B cell (primary cell): Measurements from ENCODE around the gene GALC. TPM values are rescaled to one million over a fixed set of nuclear protein-coding genes. Genes with fewer than 3 reads are reported as not detected.

Experiments
- ATAC-seq: fragments of 200-7000 bp; cut with Tn5 transposase; one replicate; pipeline ENCODE4 v1.10.0; 2021; ENCODE audit warnings: low read depth, mild to moderate bottlenecking, moderate number of reproducible peaks, moderate library complexity
- CTCF ChIA-PET: fragments of 350-600 bp; sonication (Branson Sonifier 250); formaldehyde crosslinking; loops from one replicate; lab custom pipeline; 2021; ENCODE audit warnings: antibody characterized with exemption, inconsistent platforms; lab: Charles Lee
- POLR2A ChIA-PET: fragments of 350-600 bp; sonication (Branson Sonifier 250); formaldehyde crosslinking; loops from one replicate; lab custom pipeline; 2021; ENCODE audit warnings: antibody characterized with exemption; lab: Charles Lee
- DNase-seq: peaks from one replicate; pipeline ENCODE4 v3.0.0; 2013
- H2AFZ ChIP-seq: 2 replicates; pipeline ENCODE4 v1.6.1; 2012; ENCODE audit warnings: mild to moderate bottlenecking, low read depth, low read length; ENCODE audit not compliant: insufficient read depth, poor library complexity, severe bottlenecking
- H3K27ac ChIP-seq, 2 donors: 1 replicate in 1 of 2; 2 replicates in 1 of 2; pipeline ENCODE4 v1.5.1; 2012 to 2013; ENCODE audit warnings: low read length in 2 of 2, mild to moderate bottlenecking in 2 of 2, moderate library complexity in 1 of 2
- H3K27me3 ChIP-seq, 4 experiments: fragments of 200-600 bp in 1 of 4; sonication (generic) in 1 of 4; replicated peaks in 1 of 4; 1 replicate in 2 of 4; 2 replicates in 2 of 4; pipeline versions ENCODE4 v1.6.1 to v1.7.0; 2013 to 2016; ENCODE audit warnings: low read length in 3 of 4, mild to moderate bottlenecking in 2 of 4, mixed read lengths in 1 of 4, moderate library complexity in 1 of 4; ENCODE audit not compliant: insufficient read depth in 4 of 4, control insufficient read depth in 3 of 4; ENCODE audit errors: control extremely low read depth in 1 of 4
- H3K36me3 ChIP-seq, 2 experiments: replicated peaks in 1 of 2; 1 replicate in 1 of 2; 2 replicates in 1 of 2; pipeline versions ENCODE4 v1.6.1 to v1.7.1; 2013; ENCODE audit warnings: low read length in 1 of 2; ENCODE audit not compliant: insufficient read depth in 2 of 2, control insufficient read depth in 1 of 2; ENCODE audit errors: control extremely low read depth in 1 of 2, extremely low read depth in 1 of 2
- H3K4me1 ChIP-seq, 2 donors: fragments of 200-600 bp in 1 of 2; sonication (generic) in 1 of 2; 1 replicate in 1 of 2; 2 replicates in 1 of 2; pipeline versions ENCODE4 v1.5.1 to v1.6.1; 2013 to 2017; ENCODE audit warnings: low read length in 2 of 2; ENCODE audit not compliant: control insufficient read depth in 2 of 2, insufficient read depth in 2 of 2
- H3K4me2 ChIP-seq: replicated peaks from 2 replicates; pipeline ENCODE3; 2012; ENCODE audit warnings: mild to moderate bottlenecking, low read depth, low read length; ENCODE audit not compliant: poor library complexity, severe bottlenecking
- H3K4me3 ChIP-seq, 5 experiments: fragments of 200-600 bp in 1 of 5; sonication (generic) in 1 of 5; 1 replicate in 3 of 5; 2 replicates in 2 of 5; pipeline versions ENCODE4 v1.5.1 to v1.7.0; 2011 to 2016; ENCODE audit warnings: low read length in 4 of 5, mild to moderate bottlenecking in 4 of 5, low read depth in 2 of 5, control low read depth in 1 of 5, moderate library complexity in 1 of 5; ENCODE audit not compliant: insufficient read depth in 1 of 5; ENCODE audit errors: control extremely low read depth in 1 of 5, extremely low read depth in 1 of 5
- H3K79me2 ChIP-seq: fragments of 200-600 bp; sonication (generic); one replicate; pipeline ENCODE4 v1.6.0; 2016; ENCODE audit warnings: low read length; ENCODE audit not compliant: control insufficient read depth, insufficient read depth
- H3K9ac ChIP-seq: fragments of 200-600 bp; sonication (generic); 2 replicates; pipeline ENCODE4 v1.6.1; 2017; ENCODE audit warnings: mild to moderate bottlenecking, low read length, moderate library complexity
- H3K9me3 ChIP-seq, 3 donors: one replicate each; pipeline versions ENCODE4 v1.6.1 to v1.7.1; 2013; ENCODE audit warnings: low read length in 2 of 3; ENCODE audit not compliant: control insufficient read depth in 2 of 3, insufficient read depth in 1 of 3; ENCODE audit errors: control extremely low read depth in 1 of 3
- H4K20me1 ChIP-seq: 2 replicates; pipeline ENCODE4 v1.6.0; 2012; ENCODE audit warnings: mild to moderate bottlenecking, low read length; ENCODE audit not compliant: insufficient read depth, control insufficient read depth, poor library complexity, severe bottlenecking
- H3K27ac Mint-ChIP-seq: one replicate; pipeline ENCODE4 v1.8.0; 2021; ENCODE audit warnings: mixed read lengths
- H3K27me3 Mint-ChIP-seq: one replicate; pipeline ENCODE4 v1.8.0; 2021; ENCODE audit warnings: mixed read lengths
- H3K4me1 Mint-ChIP-seq: one replicate; pipeline ENCODE4 v1.8.0; 2021; ENCODE audit warnings: mixed read lengths
- H3K4me3 Mint-ChIP-seq: one replicate; pipeline ENCODE4 v1.8.0; 2021; ENCODE audit warnings: mixed read lengths
- H3K9me3 Mint-ChIP-seq: one replicate; pipeline ENCODE4 v1.8.0; 2022; ENCODE audit warnings: mixed read lengths; ENCODE audit not compliant: insufficient read depth
- EZH2 ChIP-seq: IDR thresholded peaks from 2 replicates; pipeline ENCODE4 v1.6.1; 2012; ENCODE audit warnings: borderline replicate concordance, low read depth, mild to moderate bottlenecking, moderate library complexity, low read length; ENCODE audit not compliant: insufficient read depth, poor library complexity, severe bottlenecking
- WGBS: methylation state at CpG from one replicate; pipeline ENCODE4 v1.1.5; 2013; ENCODE audit warnings: missing lambda C conversion rate; ENCODE audit not compliant: insufficient coverage; 5-methylcytosine and 5-hydroxymethylcytosine counted together
- intact Hi-C: fragments of 100-400 bp; cut with micrococcal nuclease; formaldehyde crosslinking; loops from one replicate; pipeline ENCODE4 v1.10.0; 2022
- polyA plus RNA-seq: library from polyadenylated mRNA; depleted of rRNA; stranded (reverse); fragments of >200 nt; gene quantifications from 2 replicates; pipeline ENCODE4 v1.2.3, GENCODE V29; 2012
- total RNA-seq, 2 donors: library from RNA; stranded (reverse); fragments of 120-200 nt in 1 of 2; gene quantifications; 1 replicate in 1 of 2; 2 replicates in 1 of 2; pipeline versions ENCODE4 v1.2.3 to v1.2.4, GENCODE V29; 2013 to 2022
- TF ChIP-seq, protein P1 (sequence below): fragments of 200-600 bp; IDR thresholded peaks from one replicate; pipeline ENCODE4 v1.8.0; 2022; ENCODE audit warnings: antibody characterized with exemption, mild to moderate bottlenecking

GALC gene
- total and polyA plus RNA-seq, 2 donors (not counting 1 experiment from before 2014, with no cell fraction given), result 4.9 to 17.8 TPM

DNA sequence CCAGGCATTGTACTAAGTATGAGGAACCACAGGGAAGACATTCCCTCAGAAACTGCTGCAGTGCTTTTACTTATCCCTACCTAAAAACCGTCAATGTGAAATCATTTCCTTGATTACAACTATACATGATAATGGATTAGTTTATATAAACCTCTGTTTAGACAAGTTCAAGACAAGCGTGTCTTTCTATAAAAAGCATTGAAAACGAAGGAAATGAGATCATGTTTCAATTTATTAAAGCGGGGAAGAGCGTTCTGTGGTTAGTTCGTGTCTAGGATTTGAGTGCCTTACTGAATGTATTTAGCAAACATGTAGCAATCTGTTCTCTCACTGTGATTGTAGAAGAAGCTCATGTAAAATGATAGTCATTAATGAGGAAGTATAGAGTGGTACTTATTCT lies 37.5 kb downstream of the GALC start:
- no peak overlapping the region for H3K27ac Mint-ChIP-seq
- H3K27me3 Mint-ChIP-seq, result no peaks in the 10 kb centered on the region
- Histone ChIP-seq H3K4me1 (peaks cover 19 to 26% of the 10 kb centered on the region in 2 donors), H4K20me1 (no peaks in the 10 kb centered on the region), H3K79me2 (no peaks in the 10 kb centered on the region), H3K27me3 (no peaks in the 10 kb centered on the region), H3K4me2 (no peak overlapping the region), H2AFZ (no peak overlapping the region), H3K9me3 (peaks cover 0 to 5% (median 0%) of the 10 kb centered on the region in 3 donors), H3K27ac (no peak overlapping the region), H3K4me3 (no peak overlapping the region), H3K36me3 (peaks cover 0 to 2% of the 10 kb centered on the region in 2 experiments), H3K9ac (no peak overlapping the region)
- POLR2A ChIA-PET, result no interaction called here
- H3K4me1 Mint-ChIP-seq, result peaks cover 31% of the 10 kb centered on the region
- 85% methylated on average over 3 of the region's 6 CpGs for WGBS
- no peak for TF ChIP-seq EZH2
- TF ChIP-seq, protein P1, sequence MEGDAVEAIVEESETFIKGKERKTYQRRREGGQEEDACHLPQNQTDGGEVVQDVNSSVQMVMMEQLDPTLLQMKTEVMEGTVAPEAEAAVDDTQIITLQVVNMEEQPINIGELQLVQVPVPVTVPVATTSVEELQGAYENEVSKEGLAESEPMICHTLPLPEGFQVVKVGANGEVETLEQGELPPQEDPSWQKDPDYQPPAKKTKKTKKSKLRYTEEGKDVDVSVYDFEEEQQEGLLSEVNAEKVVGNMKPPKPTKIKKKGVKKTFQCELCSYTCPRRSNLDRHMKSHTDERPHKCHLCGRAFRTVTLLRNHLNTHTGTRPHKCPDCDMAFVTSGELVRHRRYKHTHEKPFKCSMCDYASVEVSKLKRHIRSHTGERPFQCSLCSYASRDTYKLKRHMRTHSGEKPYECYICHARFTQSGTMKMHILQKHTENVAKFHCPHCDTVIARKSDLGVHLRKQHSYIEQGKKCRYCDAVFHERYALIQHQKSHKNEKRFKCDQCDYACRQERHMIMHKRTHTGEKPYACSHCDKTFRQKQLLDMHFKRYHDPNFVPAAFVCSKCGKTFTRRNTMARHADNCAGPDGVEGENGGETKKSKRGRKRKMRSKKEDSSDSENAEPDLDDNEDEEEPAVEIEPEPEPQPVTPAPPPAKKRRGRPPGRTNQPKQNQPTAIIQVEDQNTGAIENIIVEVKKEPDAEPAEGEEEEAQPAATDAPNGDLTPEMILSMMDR, result no peak
- CTCF ChIA-PET, result no interaction called here
- no peak for DNase-seq
- no peak for ATAC-seq
- intact Hi-C loops, result no loop called here
- no peaks in the 10 kb centered on the region for H3K9me3 Mint-ChIP-seq
- no peak overlapping the region for H3K4me3 Mint-ChIP-seq

DNA sequence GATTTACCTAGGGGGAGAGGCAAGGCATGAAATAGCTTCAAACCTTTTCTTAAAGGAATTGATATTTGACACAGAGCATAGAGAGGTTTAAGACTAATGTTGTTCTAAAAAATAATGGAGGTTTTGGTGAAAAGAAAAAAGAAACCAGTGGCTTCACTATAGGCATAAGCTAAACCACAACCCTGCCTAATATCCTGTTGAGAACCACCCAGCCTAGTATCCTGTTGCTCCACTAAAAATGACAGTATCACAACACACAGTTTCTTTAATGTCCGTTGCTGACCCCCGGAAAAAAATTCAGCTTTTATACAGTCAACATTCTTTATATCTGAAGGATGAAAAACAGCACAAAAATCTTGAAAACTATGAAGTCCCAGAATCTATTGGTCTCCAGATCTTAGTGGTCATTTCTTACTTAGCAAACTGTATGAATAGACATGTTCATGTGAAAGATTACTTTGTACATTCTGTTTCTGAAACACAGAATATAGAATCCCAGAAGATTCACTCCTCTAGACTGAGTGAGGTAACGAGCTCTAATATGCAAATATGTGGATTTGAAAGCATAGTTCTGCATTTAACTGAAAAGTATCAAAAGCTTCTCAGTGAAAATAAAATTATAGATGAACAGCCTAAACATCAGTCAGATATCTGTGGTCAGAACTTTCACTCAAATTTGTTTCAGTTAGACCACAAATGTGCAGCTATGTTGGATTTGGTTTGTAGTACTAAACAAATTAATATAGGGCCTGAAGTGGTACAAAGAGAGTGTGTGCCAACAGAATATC lies 40.5 kb downstream of the GALC start:
- Histone ChIP-seq H2AFZ (peak overlapping the region; percentile 55), H3K9me3 (no peaks in the 10 kb centered on the region), H3K27ac (peak overlapping the region; percentile 32 to 82), H3K4me1 (peaks cover 19 to 20% of the 10 kb centered on the region in 2 donors), H3K4me2 (peak overlapping the region; percentile 75), H3K79me2 (no peaks in the 10 kb centered on the region), H3K4me3 (peak overlapping the region in 2 of 5 experiments; percentile 26 to 47), H3K27me3 (no peaks in the 10 kb centered on the region), H4K20me1 (no peaks in the 10 kb centered on the region), H3K36me3 (peaks cover 0 to 2% of the 10 kb centered on the region in 2 experiments), H3K9ac (peak overlapping the region; percentile 58)
- ChIA-PET CTCF (interaction anchor here (0.6 to 2.7 kb wide), 8 partner anchors 11 to 715 kb away, joined by 3 to 12 read pairs (median 4); no protein-coding TSS in a partner anchor), POLR2A (no interaction called here)
- intact Hi-C loops, result no loop called here
- ATAC-seq (peak; percentile 41), DNase-seq (peak; percentile 28)
- no peaks in the 10 kb centered on the region for H3K27me3 Mint-ChIP-seq
- TF ChIP-seq, protein P1, result no peak
- no peak for TF ChIP-seq EZH2
- H3K9me3 Mint-ChIP-seq, result no peaks in the 10 kb centered on the region
- H3K4me1 Mint-ChIP-seq, result peaks cover 22% of the 10 kb centered on the region
- peak overlapping the region; percentile 87 for H3K27ac Mint-ChIP-seq
- H3K4me3 Mint-ChIP-seq, result peak overlapping the region; percentile 80
- no CpG with 5 or more reads among the region's 3 CpGs for WGBS
